T-helper 17 cell (primary cell): ENCODE measurements around the gene LCN15. TPM values are rescaled to one million over a fixed set of nuclear protein-coding genes. Genes with fewer than 3 reads are reported as not detected.
"Not testable (repeated sequence)": the region's sequence is repeated elsewhere in the genome, so short reads cannot be mapped to it uniquely, and the experiment has no call there.

Experiments
- ATAC-seq: fragments of 150-1000 bp; cut with Tn5 transposase; 2 replicates; pipeline ENCODE4 v1.10.0; 2021; ENCODE audit warnings: mild to moderate bottlenecking, moderate library complexity
- DNase-seq, 3 donors: peaks; one replicate each; pipeline versions ENCODE4 v3.0.0 to v3.0.0-alpha.2; 2020 to 2021
- H3K9me3 ChIP-seq: one replicate; pipeline ENCODE4 v1.7.0; 2013; ENCODE audit warnings: low read length, mild to moderate bottlenecking; ENCODE audit not compliant: control insufficient read depth, poor library complexity, severe bottlenecking
- H3K27ac Mint-ChIP-seq: one replicate; pipeline ENCODE4 v1.8.0; 2022; ENCODE audit warnings: mild to moderate bottlenecking, moderate library complexity, mixed read lengths
- H3K27me3 Mint-ChIP-seq: one replicate; pipeline ENCODE4 v1.8.0; 2022; ENCODE audit warnings: mixed read lengths
- H3K36me3 Mint-ChIP-seq: one replicate; pipeline ENCODE4 v1.8.0; 2022; ENCODE audit warnings: low read depth, mixed read lengths
- H3K4me1 Mint-ChIP-seq: one replicate; pipeline ENCODE4 v1.8.0; 2022; ENCODE audit warnings: mild to moderate bottlenecking, mixed read lengths
- H3K4me3 Mint-ChIP-seq: one replicate; pipeline ENCODE4 v1.8.0; 2022; ENCODE audit warnings: mild to moderate bottlenecking, moderate library complexity, mixed read lengths
- total RNA-seq, 4 donors: library from RNA in 2 of 4; stranded (reverse) in 2 of 4; gene quantifications; one replicate each; pipeline ENCODE4 v1.2.3 and lab custom pipeline; 2022 to 2026

Gene LCN15
- total RNA-seq, 2 donors from 2014 or later = not detected

DNA sequence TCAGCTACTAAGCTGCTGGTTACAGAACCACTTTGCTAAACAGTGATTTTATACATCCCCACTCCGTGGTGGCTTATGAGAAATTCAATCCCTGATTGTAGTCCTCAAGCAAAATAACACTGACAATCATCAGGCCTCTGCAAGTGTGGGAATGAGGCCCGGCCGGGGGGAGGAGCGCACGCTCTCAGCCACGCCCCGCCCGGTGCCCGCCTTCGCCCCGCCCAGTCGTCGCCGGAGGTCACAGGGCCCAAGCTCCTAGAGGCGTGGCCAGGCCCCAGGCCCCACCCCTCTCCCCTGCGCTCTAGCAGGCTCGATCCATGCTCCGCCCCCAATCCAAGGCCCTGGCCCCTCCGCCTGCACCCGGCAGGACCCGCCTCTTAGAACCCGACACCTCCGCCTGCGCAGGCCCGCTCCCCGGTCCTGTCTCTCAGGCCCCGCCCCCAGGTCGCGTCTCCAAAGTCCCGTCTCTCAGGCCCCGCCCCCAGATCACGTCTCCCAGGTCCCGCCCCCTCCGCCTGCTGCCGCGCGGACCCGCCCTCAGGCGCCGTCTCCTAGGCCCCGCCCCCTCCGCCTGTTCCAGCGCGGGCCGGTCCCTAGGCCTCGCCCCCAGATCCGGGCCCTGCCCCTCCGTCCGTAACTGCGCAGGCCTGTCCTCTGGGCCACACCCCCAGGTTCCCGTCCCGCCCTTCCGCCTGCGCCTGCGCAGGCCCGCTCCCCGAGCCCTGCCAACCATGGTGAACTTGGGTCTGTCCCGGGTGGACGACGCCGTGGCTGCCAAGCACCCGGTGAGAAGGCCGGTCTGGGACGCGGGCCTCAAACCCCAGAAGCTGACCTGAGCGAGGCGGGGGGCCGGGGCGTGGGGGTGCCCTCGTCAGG is 26.6 kb upstream of the LCN15 start, which contains the start of gene TMEM141:
Gene TMEM141, plus strand, starts transcription at position 705 of the 876 bp plus-strand sequence. Its CDS starts 27 bp downstream, at position 732.
- H3K9me3 ChIP-seq = no peaks in the 10 kb centered on the region
- ATAC-seq (peak; percentile 89), DNase-seq (peak; percentile 99 to 100 (median 100))
- Mint-ChIP-seq H3K27me3 (peaks cover 4% of the 10 kb centered on the region), H3K4me3 (peak within 1 kb of the TSS; percentile 84), H3K4me1 (peaks cover 22% of the 10 kb centered on the region), H3K36me3 (no peaks in the 10 kb centered on the region), H3K27ac (peak within 1 kb of the TSS; percentile 56)

DNA sequence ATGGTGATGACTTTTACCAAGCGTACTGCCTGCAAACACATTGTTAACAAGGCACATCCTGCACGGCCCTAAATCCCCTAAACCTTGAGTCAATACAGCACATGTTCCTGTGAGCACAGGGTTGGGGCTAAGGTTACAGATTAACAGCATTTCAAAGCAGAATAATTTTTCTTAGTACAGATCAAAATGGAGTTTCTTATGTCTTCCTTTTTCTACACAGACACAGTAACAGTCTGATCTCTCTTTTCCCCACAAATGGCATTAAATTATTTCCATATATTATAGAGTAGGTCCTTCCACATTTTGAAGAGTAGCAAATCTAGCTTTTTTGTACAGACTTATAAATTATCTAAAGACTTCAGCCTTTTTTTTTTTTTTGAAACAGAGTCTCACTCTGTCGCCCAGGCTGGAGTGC is 25.2 kb upstream of the LCN15 start:
- no peaks in the 10 kb centered on the region for H3K9me3 ChIP-seq

DNA sequence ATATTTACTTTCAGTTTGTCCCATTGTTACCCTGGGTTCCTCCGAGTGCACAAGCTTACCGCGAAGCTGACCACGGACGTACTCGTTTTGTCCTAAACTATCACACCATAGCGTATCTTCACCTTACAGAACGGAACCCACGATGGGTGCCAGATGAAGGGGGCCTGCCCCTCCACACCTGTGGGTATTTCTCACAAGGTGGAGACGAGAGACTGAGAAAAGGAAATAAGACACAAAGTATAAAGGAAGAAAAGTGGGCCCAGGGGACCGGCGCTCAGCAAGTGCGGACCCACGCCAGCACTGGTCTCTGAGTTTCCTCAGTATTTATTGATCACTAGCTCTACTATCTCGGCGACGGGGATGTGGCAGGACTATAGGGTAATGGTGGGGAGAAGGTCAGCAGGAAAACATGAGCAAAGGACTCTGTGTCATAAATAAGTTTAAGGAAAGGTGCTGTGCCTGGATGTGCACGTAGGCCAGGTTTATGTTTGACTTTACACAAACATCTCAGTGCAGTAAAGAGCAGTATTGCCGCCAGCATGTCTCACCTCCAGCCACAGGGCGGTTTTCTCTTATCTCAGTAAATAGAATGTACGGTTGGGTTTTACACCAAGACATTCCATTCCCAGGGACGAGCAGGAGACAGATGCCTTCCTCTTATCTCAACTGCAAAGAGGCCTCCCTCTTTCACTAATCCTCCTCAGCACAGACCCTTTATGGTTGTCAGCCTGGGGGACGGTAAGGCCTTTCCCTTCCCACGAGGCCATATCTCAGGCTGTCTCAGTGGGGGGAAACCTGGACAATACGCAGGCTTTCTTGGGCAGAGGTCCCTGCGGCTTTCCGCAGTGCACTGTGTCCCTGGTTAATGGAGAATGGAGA is 24.6 kb upstream of the LCN15 start:
- Mint-ChIP-seq H3K27me3 (peaks cover 10% of the 10 kb centered on the region), H3K4me1 (peaks cover 27% of the 10 kb centered on the region)
- ATAC-seq, DNase-seq, H3K27ac Mint-ChIP-seq, H3K4me3 Mint-ChIP-seq, H3K9me3 ChIP-seq, H3K36me3 Mint-ChIP-seq: not testable (repeated sequence)

More for the DNA sequence above, 25.2 kb upstream of the LCN15 start:
- no peaks in the 10 kb centered on the region for H3K36me3 Mint-ChIP-seq
- H3K27ac Mint-ChIP-seq = no peak overlapping the region
- no peak for ATAC-seq
- H3K4me1 Mint-ChIP-seq = peaks cover 27% of the 10 kb centered on the region
- H3K4me3 Mint-ChIP-seq = no peak overlapping the region
- peaks cover 10% of the 10 kb centered on the region for H3K27me3 Mint-ChIP-seq
- DNase-seq = no peak

DNA sequence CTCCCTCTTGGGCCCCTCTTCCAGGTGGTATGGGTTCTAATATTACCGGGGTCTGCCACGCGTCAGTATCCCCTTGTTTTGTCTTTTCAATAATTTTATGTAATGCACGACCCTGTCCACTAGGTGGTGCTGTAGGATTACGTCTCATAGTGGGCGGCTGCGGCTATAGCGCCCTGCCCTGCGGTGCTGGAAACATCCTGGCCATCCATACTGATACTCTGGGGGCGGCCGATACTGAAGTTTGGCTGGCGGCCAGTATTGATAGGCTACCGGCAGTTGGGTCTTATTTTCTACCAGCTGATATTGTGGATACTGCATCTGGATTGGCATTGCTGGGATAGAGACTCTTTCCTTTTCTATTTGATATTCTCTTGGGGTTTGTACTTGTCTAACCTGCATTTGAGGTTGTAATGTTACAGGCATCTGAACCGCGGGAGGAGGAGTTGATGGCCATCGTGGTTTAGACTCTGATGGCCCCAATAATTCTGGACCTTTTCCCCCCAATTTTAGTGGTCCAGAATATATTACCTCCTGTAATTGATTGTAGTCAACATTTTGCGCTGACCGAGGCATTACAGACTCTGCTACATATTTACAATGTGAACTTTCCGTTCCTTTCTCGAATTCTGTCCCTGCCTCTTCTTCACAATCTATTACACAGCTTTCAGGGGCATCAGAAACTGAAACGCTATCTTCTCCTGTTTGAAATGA is 23.5 kb upstream of the LCN15 start:
- no peaks in the 10 kb centered on the region for H3K36me3 Mint-ChIP-seq
- H3K27ac Mint-ChIP-seq = no peak overlapping the region
- DNase-seq (peak; percentile 43 to 59 (median 45)), ATAC-seq (no peak)
- H3K4me3 Mint-ChIP-seq = peak overlapping the region; percentile 36
- H3K27me3 Mint-ChIP-seq = peaks cover 10% of the 10 kb centered on the region
- H3K9me3 ChIP-seq = no peaks in the 10 kb centered on the region
- H3K4me1 Mint-ChIP-seq = peaks cover 27% of the 10 kb centered on the region

DNA sequence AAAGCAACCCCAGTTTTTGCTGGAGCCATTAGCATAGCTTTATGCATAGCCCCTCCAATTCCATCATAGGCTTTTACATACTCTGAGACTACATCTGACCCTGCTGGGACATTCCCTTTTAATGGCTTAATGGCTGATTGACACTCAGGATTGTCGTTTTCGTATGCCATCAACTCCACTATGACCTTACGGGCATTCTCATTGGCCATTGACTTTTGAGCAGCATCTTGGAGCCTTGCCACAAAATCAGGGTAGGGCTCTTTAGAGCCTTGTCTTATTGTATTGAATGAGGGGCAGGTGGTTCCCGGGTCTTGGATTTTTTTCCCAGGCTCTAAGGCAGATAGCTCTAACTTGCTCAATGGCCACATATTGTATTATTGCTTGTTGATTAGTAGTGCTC is 22.7 kb upstream of the LCN15 start:
- H3K4me3 Mint-ChIP-seq, H3K36me3 Mint-ChIP-seq, DNase-seq, ATAC-seq, H3K9me3 ChIP-seq: not testable (repeated sequence)
- peaks cover 10% of the 10 kb centered on the region for H3K27me3 Mint-ChIP-seq
- H3K27ac Mint-ChIP-seq = peak overlapping the region; percentile 43
- H3K4me1 Mint-ChIP-seq = peaks cover 23% of the 10 kb centered on the region

DNA sequence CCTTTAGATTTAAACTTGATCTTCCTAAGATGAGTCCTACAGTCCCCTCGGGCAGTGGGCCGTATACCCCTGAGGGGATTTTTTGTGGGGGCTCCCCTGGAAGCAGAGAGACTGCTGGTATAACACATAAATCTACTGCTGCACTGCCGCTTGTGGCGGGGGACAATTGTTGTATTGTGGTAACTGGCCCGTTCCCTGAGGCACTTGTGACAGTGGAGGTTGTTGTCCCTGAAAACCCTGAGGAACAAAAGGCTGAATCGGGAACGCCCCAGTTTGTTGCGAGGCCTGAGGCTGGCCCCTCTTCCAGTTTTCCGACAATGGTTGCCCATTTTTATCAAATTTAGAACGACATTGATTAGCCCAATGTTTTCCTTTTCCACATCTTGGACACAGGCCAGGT is 22.1 kb upstream of the LCN15 start:
- Mint-ChIP-seq H3K4me1 (peaks cover 21% of the 10 kb centered on the region), H3K27ac (peak overlapping the region; percentile 43), H3K36me3 (no peaks in the 10 kb centered on the region), H3K4me3 (no peak overlapping the region), H3K27me3 (peaks cover 10% of the 10 kb centered on the region)
- DNase-seq (no peak), ATAC-seq (no peak)
- H3K9me3 ChIP-seq = no peaks in the 10 kb centered on the region

DNA sequence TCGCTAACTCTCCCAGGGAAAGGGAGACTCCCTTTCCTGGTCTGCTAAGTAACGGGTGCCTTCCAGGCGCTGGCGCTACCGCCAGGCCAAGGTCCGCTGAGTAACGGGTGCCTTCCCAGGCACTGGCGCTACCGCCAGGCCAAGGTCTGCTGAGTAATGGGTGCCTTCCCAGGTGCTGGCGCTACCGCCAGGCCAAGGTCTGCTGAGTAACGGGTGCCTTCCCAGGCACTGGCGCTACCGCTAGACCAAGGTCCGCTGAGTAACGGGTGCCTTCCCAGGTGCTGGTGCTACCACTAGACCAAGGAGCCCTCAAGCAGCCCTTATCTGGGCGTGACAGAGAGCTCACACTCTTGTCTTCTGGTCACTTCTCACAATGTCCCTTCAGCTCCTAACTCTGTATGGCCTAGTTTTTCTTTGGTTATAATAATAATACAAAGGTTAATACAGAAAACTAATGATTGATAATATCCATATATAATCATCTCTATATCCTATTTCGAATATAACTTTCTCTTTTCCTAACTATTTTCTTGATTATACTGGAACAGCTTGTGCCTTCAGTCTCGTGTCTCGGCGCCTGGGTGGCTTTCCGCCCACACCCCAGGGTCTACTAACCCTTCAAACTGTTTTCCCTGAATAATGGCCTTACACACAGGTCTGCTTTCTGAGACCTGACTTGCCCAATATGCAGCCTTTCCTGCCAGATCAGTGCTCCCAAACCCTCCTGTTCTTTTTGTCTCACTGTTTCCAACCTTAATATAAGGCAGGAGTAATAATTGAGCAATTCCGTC is 21.4 kb upstream of the LCN15 start:
- Mint-ChIP-seq H3K4me1 (peaks cover 21% of the 10 kb centered on the region), H3K27me3 (peaks cover 13% of the 10 kb centered on the region)
- ATAC-seq, H3K27ac Mint-ChIP-seq, DNase-seq, H3K4me3 Mint-ChIP-seq, H3K36me3 Mint-ChIP-seq, H3K9me3 ChIP-seq: not testable (repeated sequence)

DNA sequence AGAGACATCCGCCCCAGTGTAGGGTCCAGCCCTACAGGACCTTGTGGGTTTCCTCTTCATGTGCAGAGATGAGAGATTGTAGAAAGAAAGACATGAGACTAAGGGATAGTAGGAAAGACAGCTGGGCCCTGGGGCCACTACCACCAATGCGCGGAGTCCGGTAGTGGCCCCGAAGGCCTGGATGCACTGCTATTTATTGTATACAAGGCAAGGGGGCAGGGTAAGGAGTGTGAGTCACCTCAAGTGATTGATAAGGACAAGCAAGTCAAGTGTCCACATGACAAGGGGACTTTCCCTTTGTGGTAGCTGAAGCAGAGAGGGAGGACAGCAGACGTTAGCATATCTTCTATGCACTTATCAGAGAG is 20.7 kb upstream of the LCN15 start:
- Mint-ChIP-seq H3K27ac (no peak overlapping the region), H3K4me1 (peaks cover 21% of the 10 kb centered on the region), H3K27me3 (peaks cover 21% of the 10 kb centered on the region), H3K36me3 (no peaks in the 10 kb centered on the region), H3K4me3 (no peak overlapping the region)
- ATAC-seq (peak; percentile 91), DNase-seq (no peak)
- H3K9me3 ChIP-seq = no peaks in the 10 kb centered on the region

DNA sequence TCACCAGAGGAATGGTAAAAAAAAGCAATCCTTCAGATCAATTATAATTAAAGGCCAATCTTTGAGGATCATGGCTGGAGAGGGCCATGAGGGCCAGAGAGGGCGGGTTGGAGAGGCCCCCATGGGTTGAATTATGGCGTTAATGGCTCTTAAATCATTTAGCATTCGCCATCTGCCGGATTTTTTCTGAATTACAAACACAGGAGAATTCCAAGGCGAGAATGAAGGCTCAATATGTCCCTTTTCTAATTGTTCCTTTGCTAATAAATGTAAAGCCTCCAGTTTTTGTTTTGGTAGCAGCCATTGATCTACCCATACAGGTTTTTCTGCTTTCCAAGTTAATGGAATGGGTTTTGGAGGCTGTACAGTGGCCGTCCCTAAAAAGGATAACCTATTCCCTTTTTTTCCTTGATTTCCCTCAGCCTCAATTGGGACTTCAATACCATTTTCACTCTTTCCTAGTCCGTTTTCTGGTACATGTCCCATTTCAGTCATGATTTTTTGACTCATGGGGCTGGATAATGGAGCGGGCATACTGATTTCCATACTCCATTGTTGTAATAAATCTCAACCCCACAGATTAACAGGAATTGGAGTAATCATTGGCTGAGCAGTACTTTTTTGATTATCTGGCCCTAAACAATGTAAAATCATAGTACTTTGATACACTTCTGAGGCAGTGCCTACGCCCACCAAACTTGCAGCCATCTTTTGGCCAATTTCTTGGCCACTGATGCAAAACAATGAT is 20.1 kb upstream of the LCN15 start:
- DNase-seq (no peak), ATAC-seq (no peak)
- H3K9me3 ChIP-seq = no peaks in the 10 kb centered on the region
- H3K4me1 Mint-ChIP-seq = peaks cover 25% of the 10 kb centered on the region
- H3K27me3 Mint-ChIP-seq = peaks cover 26% of the 10 kb centered on the region
- H3K4me3 Mint-ChIP-seq = no peak overlapping the region
- no peak overlapping the region for H3K27ac Mint-ChIP-seq
- H3K36me3 Mint-ChIP-seq = no peaks in the 10 kb centered on the region

DNA sequence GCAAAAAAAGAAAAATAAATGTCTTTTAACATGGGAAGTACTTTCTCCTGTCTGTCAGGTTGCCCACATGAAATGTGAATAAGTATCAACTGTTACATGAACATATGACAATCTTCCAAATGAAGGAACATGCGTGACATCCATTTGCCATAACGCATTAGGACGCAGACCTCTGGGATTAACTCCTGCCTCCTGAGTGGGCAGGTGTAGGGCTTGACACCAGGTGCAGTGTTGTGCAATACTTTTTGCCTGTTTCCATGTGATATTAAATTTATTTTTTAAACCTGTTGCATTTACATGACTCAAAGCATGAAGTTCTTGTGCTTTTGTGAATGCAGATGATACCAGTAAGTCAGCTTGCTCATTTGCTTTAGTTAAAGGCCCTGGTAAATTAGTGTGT is 18.1 kb upstream of the LCN15 start:
- peaks cover 16% of the 10 kb centered on the region for H3K4me1 Mint-ChIP-seq
- peaks cover 44% of the 10 kb centered on the region for H3K27me3 Mint-ChIP-seq
- H3K9me3 ChIP-seq = no peaks in the 10 kb centered on the region
- DNase-seq (no peak), ATAC-seq (no peak)
- no peak overlapping the region for H3K27ac Mint-ChIP-seq
- no peak overlapping the region for H3K4me3 Mint-ChIP-seq
- H3K36me3 Mint-ChIP-seq = peaks cover 7% of the 10 kb centered on the region

DNA sequence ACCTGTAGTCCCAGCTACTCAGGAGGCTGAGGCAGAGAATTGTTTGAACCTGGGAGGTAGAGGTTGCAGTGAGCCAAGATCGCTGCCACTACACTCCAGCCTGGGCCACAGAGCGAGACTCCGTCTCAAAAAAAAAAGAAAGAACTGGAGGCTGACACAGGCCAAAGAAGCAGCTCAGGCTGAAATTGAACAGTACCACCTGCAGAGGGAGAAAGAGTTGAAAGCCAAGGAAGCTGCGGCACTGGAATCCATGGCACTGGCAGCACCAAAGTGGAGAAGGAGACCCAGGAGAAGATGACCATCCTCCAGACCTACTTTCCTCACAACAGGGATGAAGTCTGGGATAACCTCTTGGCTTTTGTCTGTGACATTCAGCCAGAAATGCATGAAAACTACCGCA is 15.5 kb upstream of the LCN15 start:
- H3K36me3 Mint-ChIP-seq = peaks cover 7% of the 10 kb centered on the region
- H3K27ac Mint-ChIP-seq = no peak overlapping the region
- ATAC-seq (no peak), DNase-seq (no peak)
- H3K4me3 Mint-ChIP-seq = no peak overlapping the region
- H3K4me1 Mint-ChIP-seq = peaks cover 10% of the 10 kb centered on the region
- no peaks in the 10 kb centered on the region for H3K9me3 ChIP-seq
- H3K27me3 Mint-ChIP-seq = peaks cover 51% of the 10 kb centered on the region

DNA sequence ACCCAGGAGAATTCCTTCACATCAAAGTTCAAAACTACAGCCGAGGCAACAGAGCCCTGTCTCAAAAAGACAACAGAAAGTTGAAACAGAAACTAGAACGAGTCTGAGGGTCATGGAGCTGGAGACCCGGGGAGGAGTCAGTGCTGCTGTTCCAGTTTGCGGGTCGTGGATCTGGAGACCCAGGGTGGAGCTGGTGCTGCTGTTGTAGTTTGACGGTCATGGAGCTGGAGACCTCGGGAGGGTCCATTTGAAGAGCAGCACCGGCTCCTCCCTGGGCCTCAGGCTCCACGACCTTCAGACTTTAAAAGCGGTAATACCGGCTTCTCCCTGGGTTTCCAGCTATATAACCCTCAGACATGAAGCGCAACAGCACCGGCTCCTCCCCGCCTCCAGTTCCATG is 13.0 kb upstream of the LCN15 start:
- peaks cover 7% of the 10 kb centered on the region for H3K36me3 Mint-ChIP-seq
- H3K27ac Mint-ChIP-seq = no peak overlapping the region
- H3K4me1 Mint-ChIP-seq = peaks cover 12% of the 10 kb centered on the region
- no peak for DNase-seq
- H3K9me3 ChIP-seq = no peaks in the 10 kb centered on the region
- H3K4me3 Mint-ChIP-seq = no peak overlapping the region
- H3K27me3 Mint-ChIP-seq = peaks cover 48% of the 10 kb centered on the region
- ATAC-seq = no peak
